Measurements from ENCODE around the gene TNFSF4. TPM values are rescaled to one million over a fixed set of nuclear protein-coding genes. Genes with fewer than 3 reads are reported as not detected.

The TNFSF4 gene
- total RNA-seq, 3 donors from 2014 or later (not counting 1 experiment from before 2014, with no cell fraction given): 1.7 to 3.7 (median 2.9) TPM

DNA sequence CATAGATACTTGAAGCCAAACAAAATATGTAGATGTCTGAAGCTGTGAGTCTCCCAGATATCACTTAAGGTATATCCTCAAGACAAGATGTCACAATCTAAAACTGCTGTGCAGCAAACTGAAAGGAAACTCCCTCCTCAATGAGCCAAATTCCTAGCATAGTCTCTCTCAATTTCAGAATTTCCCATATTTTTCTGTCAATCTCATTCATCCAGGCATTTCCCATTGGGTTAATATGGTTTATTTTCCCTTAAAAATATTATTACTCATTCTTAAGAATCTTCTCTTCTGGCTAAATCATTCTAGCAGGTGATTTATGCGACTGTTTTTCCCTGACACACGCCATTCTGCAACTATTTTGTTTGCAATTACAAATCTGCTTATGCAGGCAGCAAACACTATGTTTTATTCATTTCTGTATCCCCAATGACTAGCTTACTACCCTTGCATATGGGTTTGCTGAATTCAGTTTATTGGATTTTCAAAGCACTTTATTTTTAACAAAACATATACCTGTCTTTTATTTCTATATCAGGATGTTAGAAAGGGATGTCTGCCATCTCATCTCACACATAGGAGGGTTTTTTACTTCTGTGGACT, 69.9 kb downstream of the TNFSF4 start:
- no peaks in the 10 kb centered on the region for H3K4me1 Mint-ChIP-seq
- TF ChIP-seq, protein P1, sequence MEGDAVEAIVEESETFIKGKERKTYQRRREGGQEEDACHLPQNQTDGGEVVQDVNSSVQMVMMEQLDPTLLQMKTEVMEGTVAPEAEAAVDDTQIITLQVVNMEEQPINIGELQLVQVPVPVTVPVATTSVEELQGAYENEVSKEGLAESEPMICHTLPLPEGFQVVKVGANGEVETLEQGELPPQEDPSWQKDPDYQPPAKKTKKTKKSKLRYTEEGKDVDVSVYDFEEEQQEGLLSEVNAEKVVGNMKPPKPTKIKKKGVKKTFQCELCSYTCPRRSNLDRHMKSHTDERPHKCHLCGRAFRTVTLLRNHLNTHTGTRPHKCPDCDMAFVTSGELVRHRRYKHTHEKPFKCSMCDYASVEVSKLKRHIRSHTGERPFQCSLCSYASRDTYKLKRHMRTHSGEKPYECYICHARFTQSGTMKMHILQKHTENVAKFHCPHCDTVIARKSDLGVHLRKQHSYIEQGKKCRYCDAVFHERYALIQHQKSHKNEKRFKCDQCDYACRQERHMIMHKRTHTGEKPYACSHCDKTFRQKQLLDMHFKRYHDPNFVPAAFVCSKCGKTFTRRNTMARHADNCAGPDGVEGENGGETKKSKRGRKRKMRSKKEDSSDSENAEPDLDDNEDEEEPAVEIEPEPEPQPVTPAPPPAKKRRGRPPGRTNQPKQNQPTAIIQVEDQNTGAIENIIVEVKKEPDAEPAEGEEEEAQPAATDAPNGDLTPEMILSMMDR (IDR thresholded peaks at IDR 0.05): no peak
- 92% methylated on average over 2 of the region's 2 CpGs for WGBS (ENCODE audit: insufficient coverage)
- Histone ChIP-seq H3K4me3 (ENCODE audit: low read length) (no peak overlapping the region), H3K4me1 (ENCODE audit: control insufficient read depth, insufficient read depth, low read length) (no peaks in the 10 kb centered on the region), H3K36me3 (ENCODE audit: control insufficient read depth, insufficient read depth, low read length) (no peaks in the 10 kb centered on the region), H3K27me3 (ENCODE audit: control insufficient read depth, insufficient read depth, low read length) (no peaks in the 10 kb centered on the region), H3K27ac (ENCODE audit: low read length) (no peak overlapping the region), H3K9me3 (ENCODE audit: control insufficient read depth, insufficient read depth, low read length) (peaks cover 6% of the 10 kb centered on the region)
- H3K36me3 Mint-ChIP-seq: no peaks in the 10 kb centered on the region
- H3K27ac Mint-ChIP-seq: no peak overlapping the region
- ATAC-seq (no peak), DNase-seq (no peak)
- peaks cover 0 to 4% of the 10 kb centered on the region in 2 donors for H3K27me3 Mint-ChIP-seq (ENCODE audit: low read depth in 2 of 2)
- H3K9me3 Mint-ChIP-seq: no peaks in the 10 kb centered on the region
- no peak overlapping the region for H3K4me3 Mint-ChIP-seq
- intact Hi-C loops (cut with micrococcal nuclease): no loop called here

DNA sequence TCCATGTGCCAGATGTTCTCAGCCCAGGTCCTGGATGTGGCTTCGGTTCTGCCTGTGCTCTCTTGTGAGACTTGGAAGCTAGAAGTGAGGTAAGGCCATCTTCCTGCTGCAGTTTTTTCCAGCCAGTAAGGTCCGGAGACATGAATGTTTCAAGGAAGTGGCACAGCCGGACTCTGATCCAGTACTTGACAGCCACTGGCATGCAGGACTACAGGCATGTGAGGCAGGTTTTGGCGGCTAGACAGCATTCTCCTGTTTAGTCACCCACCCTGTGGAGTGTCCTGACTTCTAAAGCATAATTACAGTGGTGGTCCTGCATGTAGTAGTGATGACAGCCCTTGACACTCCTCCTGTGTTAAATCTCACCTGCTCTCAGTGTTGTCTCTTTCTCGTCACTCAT, 72.3 kb downstream of the TNFSF4 start:
- no peaks in the 10 kb centered on the region for H3K4me1 ChIP-seq (ENCODE audit: control insufficient read depth, insufficient read depth, low read length)
- no peaks in the 10 kb centered on the region for H3K9me3 Mint-ChIP-seq
- no peaks in the 10 kb centered on the region for H3K36me3 Mint-ChIP-seq
- H3K4me3 ChIP-seq (ENCODE audit: low read length): no peak overlapping the region
- peaks cover 0 to 4% of the 10 kb centered on the region in 2 donors for H3K27me3 Mint-ChIP-seq (ENCODE audit: low read depth in 2 of 2)
- no peak overlapping the region for H3K27ac Mint-ChIP-seq
- no peaks in the 10 kb centered on the region for H3K36me3 ChIP-seq (ENCODE audit: control insufficient read depth, insufficient read depth, low read length)
- intact Hi-C loops (cut with micrococcal nuclease): no loop called here
- H3K4me3 Mint-ChIP-seq: no peak overlapping the region
- no peak overlapping the region for H3K27ac ChIP-seq (ENCODE audit: low read length)
- no peaks in the 10 kb centered on the region for H3K27me3 ChIP-seq (ENCODE audit: control insufficient read depth, insufficient read depth, low read length)
- H3K9me3 ChIP-seq (ENCODE audit: control insufficient read depth, insufficient read depth, low read length): no peaks in the 10 kb centered on the region
- WGBS (ENCODE audit: insufficient coverage): 93% methylated on average over 5 of the region's 5 CpGs
- H3K4me1 Mint-ChIP-seq: no peaks in the 10 kb centered on the region
- TF ChIP-seq, protein P1 (IDR thresholded peaks at IDR 0.05): no peak
- DNase-seq (no peak), ATAC-seq (no peak)

DNA sequence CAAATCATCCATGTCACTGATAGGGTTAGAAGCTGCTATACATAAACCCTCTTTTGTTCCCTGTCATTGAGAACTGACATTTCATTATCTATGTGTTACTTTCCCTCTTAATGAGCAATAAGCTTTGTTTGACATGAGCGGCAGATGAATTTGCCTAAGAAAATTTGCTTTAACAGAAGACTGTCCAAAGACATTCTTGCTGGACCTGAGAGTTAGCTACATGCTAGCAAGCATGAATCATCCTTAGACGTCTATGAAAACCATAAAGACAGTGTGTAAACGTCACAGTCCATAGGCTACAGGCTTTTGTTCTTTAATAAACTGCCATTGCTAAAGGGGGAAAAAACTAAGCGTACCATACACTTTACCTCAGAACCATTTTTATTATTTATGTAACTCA, 73.1 kb downstream of the TNFSF4 start:
- TF ChIP-seq, protein P1 (IDR thresholded peaks at IDR 0.05): no peak
- Histone ChIP-seq H3K4me3 (ENCODE audit: low read length) (no peak overlapping the region), H3K27ac (ENCODE audit: low read length) (no peak overlapping the region), H3K36me3 (ENCODE audit: control insufficient read depth, insufficient read depth, low read length) (no peaks in the 10 kb centered on the region), H3K9me3 (ENCODE audit: control insufficient read depth, insufficient read depth, low read length) (no peaks in the 10 kb centered on the region), H3K4me1 (ENCODE audit: control insufficient read depth, insufficient read depth, low read length) (no peaks in the 10 kb centered on the region), H3K27me3 (ENCODE audit: control insufficient read depth, insufficient read depth, low read length) (no peaks in the 10 kb centered on the region)
- H3K27ac Mint-ChIP-seq: no peak overlapping the region
- WGBS (ENCODE audit: insufficient coverage): 95% methylated on average over 3 of the region's 4 CpGs
- H3K9me3 Mint-ChIP-seq: no peaks in the 10 kb centered on the region
- intact Hi-C loops (cut with micrococcal nuclease): no loop called here
- DNase-seq: no peak
- no peak for ATAC-seq
- H3K4me1 Mint-ChIP-seq: no peaks in the 10 kb centered on the region
- H3K36me3 Mint-ChIP-seq: no peaks in the 10 kb centered on the region
- peaks cover 0 to 4% of the 10 kb centered on the region in 2 donors for H3K27me3 Mint-ChIP-seq (ENCODE audit: low read depth in 2 of 2)
- H3K4me3 Mint-ChIP-seq: no peak overlapping the region

Other genes starting within 250 kb of the TNFSF4 start
- under 1 TPM in 1 of 3 donors, not detected in 2; 0.18 TPM for gene TNFSF18, start 156.4 kb downstream of the TNFSF4 start, total RNA-seq